Measurements from ENCODE around the gene TLCD1.

Gene TLCD1

DNA sequence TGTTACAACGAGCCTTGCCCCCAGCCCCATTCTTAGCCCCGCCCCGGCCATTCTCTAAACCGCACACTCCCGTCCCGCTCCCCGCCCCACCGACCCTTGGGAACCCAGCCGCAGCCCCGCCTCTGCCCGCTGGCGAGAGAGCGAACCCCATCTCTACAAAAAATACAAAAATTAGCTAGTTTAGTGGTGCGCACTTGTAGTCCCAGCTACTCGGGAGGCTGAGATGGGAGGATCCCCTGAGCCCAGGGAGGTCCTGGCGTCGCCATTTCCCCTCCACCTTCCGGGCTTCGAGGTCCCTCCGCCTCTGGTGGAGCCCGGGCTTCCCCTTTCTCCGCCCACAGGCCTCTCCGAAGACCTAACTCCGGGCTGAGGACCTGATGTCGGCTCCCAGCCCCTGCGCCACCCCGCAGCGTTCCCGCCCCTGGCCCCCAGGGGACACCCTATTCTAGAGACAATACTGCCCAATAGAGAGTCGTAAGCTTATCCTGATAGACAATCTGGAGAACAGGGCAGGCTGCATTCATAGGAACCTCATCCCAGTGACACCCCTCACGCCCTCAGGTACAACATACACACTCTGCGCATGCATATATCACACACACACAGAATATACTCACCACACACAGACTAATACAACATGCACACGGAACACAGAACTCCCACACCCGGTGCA, 13.9 kb downstream of the TLCD1 start:
- peaks cover 0 to 8% of the 10 kb centered on the region in 2 donors for H3K36me3 ChIP-seq (ENCODE audit: control insufficient read depth in 1 of 2, insufficient read depth in 2 of 2, low read length in 2 of 2)
- no peak overlapping the region for H3K27ac ChIP-seq (ENCODE audit: low read depth, low read length)
- peak overlapping the region; percentile 50 to 77 for H3K9ac ChIP-seq (ENCODE audit: low read depth in 1 of 2, low read length in 2 of 2)
- H3K4me1 ChIP-seq (ENCODE audit: control insufficient read depth in 1 of 2, insufficient read depth in 2 of 2, low read length in 2 of 2) = peaks cover 11 to 23% of the 10 kb centered on the region in 2 donors
- H3K9me3 ChIP-seq (ENCODE audit: control insufficient read depth in 1 of 2, low read length in 2 of 2) = no peaks in the 10 kb centered on the region
- peak overlapping the region; percentile 64 to 69 for H3K4me3 ChIP-seq (ENCODE audit: low read depth in 1 of 2, low read length in 2 of 2)
- H3K27me3 ChIP-seq (ENCODE audit: control insufficient read depth in 1 of 2, insufficient read depth in 2 of 2, low read length in 2 of 2) = no peaks in the 10 kb centered on the region

DNA sequence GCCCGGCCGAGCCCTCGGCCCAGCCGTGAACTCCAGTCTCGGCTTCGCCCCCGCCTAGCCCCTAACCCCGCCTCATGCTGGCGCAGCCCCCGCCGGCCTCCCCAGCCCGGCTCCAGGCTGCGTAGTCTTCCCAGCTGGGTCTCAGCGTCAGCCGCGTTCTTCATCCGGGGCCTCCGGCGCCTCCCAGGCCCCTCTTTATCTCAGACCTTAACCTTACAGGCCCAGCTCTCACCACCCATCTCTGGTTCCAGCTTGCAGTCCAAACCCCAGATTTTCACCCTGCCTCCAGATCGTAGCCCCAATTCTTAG, 14.4 kb downstream of the TLCD1 start, which contains the start of gene PROCA1:
TSS of gene PROCA1 (minus strand) at position 166 of the 309 bp plus-strand sequence. CDS start 228 bp downstream, outside the sequence.
- Histone ChIP-seq H3K4me3 (ENCODE audit: low read depth in 1 of 2, low read length in 2 of 2) (peak within 1 kb of the TSS; percentile 64 to 69), H3K27me3 (ENCODE audit: control insufficient read depth in 1 of 2, insufficient read depth in 2 of 2, low read length in 2 of 2) (no peaks in the 10 kb centered on the region), H3K9ac (ENCODE audit: low read depth in 1 of 2, low read length in 2 of 2) (peak within 1 kb of the TSS; percentile 50 to 83), H3K4me1 (ENCODE audit: control insufficient read depth in 1 of 2, insufficient read depth in 2 of 2, low read length in 2 of 2) (peaks cover 9 to 22% of the 10 kb centered on the region in 2 donors), H3K27ac (ENCODE audit: low read depth, low read length) (peak within 1 kb of the TSS; percentile 84), H3K9me3 (ENCODE audit: control insufficient read depth in 1 of 2, low read length in 2 of 2) (no peaks in the 10 kb centered on the region), H3K36me3 (ENCODE audit: control insufficient read depth in 1 of 2, insufficient read depth in 2 of 2, low read length in 2 of 2) (peaks cover 0 to 8% of the 10 kb centered on the region in 2 donors)

DNA sequence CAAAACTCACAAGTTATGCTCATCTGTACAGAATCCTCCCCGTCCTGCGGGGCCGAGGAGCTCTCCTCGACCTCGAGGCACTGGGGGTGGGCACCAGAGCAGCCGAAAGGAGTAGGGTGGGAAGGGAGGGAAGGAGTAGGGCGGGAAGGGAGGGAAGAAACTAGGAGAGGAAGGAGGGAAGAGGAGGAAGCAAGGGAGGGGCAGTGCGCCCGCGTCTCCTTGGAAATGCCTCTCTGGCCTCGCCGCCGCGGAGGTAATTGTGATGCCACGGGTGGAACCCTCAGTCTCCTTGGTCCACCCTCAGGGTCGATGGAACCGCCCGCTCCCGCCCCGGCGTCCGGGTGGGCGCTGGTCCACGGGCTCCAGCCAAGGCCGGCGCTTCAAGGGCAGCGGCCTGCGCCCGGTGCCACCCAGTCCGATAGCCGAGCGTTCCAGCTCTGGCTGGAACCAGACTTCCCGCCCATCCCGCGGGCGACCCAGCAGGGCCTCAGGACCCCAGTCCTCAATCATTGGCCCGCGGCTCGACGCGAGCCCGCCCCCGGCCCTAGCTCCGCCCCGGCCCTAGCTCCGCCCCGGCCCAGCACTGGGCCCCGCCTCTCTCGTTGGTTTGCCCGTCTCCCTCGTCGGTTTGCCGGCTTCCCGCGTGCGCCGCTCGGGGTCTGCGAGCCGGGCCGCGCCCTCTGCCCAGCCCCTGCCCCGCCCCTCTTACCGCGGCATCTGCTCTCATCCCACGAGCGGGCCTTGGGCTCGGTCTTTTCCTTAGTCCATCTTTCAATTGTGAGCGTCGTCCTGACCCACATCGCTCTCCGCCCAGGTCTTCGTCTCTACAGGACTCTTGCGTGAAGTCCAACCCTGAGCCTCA, 14.9 kb downstream of the TLCD1 start:
- H3K36me3 ChIP-seq (ENCODE audit: control insufficient read depth in 1 of 2, insufficient read depth in 2 of 2, low read length in 2 of 2) = peaks cover 0 to 8% of the 10 kb centered on the region in 2 donors
- peak overlapping the region; percentile 50 to 83 for H3K9ac ChIP-seq (ENCODE audit: low read depth in 1 of 2, low read length in 2 of 2)
- H3K9me3 ChIP-seq (ENCODE audit: control insufficient read depth in 1 of 2, low read length in 2 of 2) = no peaks in the 10 kb centered on the region
- H3K27ac ChIP-seq (ENCODE audit: low read depth, low read length) = peak overlapping the region; percentile 84
- peak overlapping the region; percentile 64 to 69 for H3K4me3 ChIP-seq (ENCODE audit: low read depth in 1 of 2, low read length in 2 of 2)
- peaks cover 8 to 21% of the 10 kb centered on the region in 2 donors for H3K4me1 ChIP-seq (ENCODE audit: control insufficient read depth in 1 of 2, insufficient read depth in 2 of 2, low read length in 2 of 2)
- H3K27me3 ChIP-seq (ENCODE audit: control insufficient read depth in 1 of 2, insufficient read depth in 2 of 2, low read length in 2 of 2) = no peaks in the 10 kb centered on the region

GRCh38 chr17:28707339-28707720, 18.7 kb downstream of the TLCD1 start:
- Histone ChIP-seq H3K4me3 (ENCODE audit: low read depth in 1 of 2, low read length in 2 of 2) (no peak overlapping the region), H3K4me1 (ENCODE audit: control insufficient read depth in 1 of 2, insufficient read depth in 2 of 2, low read length in 2 of 2) (peaks cover 12 to 19% of the 10 kb centered on the region in 2 donors), H3K9me3 (ENCODE audit: control insufficient read depth in 1 of 2, low read length in 2 of 2) (no peaks in the 10 kb centered on the region), H3K9ac (ENCODE audit: low read depth in 1 of 2, low read length in 2 of 2) (no peak overlapping the region), H3K27ac (ENCODE audit: low read depth, low read length) (no peak overlapping the region), H3K27me3 (ENCODE audit: control insufficient read depth in 1 of 2, insufficient read depth in 2 of 2, low read length in 2 of 2) (no peaks in the 10 kb centered on the region), H3K36me3 (ENCODE audit: control insufficient read depth in 1 of 2, insufficient read depth in 2 of 2, low read length in 2 of 2) (peaks cover 13 to 24% of the 10 kb centered on the region in 2 donors)

DNA sequence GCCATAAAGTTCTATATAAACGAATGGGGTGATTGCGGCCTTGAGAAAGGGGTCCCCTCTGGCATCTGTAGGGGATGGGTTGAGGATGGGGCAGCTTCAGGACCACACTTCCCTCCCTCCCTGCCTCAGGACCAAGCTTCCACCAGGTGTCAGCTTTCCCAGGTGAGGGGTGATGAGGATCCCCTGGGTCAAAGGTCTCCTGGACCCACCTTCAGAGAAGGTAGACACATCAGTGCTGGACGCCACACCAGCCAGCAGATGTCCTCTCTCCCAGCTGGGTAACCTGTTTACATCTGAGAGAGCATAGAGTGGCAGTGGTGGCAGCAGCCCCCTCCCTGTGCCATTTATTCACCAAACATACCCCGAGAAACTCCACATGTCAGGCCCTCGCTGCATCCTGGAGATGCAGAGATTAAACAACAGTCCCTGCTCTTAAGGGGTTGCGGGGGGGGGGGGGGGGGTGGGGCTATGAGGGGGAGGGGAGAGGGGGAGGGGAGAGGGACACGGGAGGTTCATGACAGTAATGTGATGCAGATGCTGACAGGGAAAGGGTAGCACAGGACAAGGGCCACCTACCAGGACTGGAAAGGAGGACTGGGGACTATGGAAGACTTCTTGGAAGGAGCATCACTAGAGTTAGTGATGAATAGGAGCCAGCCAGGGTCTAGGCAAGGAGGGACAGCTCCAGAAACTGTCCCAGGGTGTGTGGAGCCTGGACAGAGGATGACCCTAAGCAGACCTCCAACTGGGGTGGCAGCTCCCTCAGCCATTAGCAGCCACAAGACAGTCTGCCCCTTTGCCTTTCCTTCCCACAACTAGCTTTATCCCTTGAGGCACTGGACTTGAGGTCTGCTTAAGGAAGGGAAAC, 19.3 kb downstream of the TLCD1 start:
- no peak overlapping the region for H3K4me3 ChIP-seq (ENCODE audit: low read depth in 1 of 2, low read length in 2 of 2)
- H3K36me3 ChIP-seq (ENCODE audit: control insufficient read depth in 1 of 2, insufficient read depth in 2 of 2, low read length in 2 of 2) = peaks cover 19 to 31% of the 10 kb centered on the region in 2 donors
- no peak overlapping the region for H3K9ac ChIP-seq (ENCODE audit: low read depth in 1 of 2, low read length in 2 of 2)
- H3K9me3 ChIP-seq (ENCODE audit: control insufficient read depth in 1 of 2, low read length in 2 of 2) = no peaks in the 10 kb centered on the region
- H3K4me1 ChIP-seq (ENCODE audit: control insufficient read depth in 1 of 2, insufficient read depth in 2 of 2, low read length in 2 of 2) = peaks cover 12 to 16% of the 10 kb centered on the region in 2 donors
- H3K27me3 ChIP-seq (ENCODE audit: control insufficient read depth in 1 of 2, insufficient read depth in 2 of 2, low read length in 2 of 2) = no peaks in the 10 kb centered on the region
- H3K27ac ChIP-seq (ENCODE audit: low read depth, low read length) = no peak overlapping the region

- H3K36me3 ChIP-seq (ENCODE audit: control insufficient read depth in 1 of 2, insufficient read depth in 2 of 2, low read length in 2 of 2) = peaks cover 28 to 39% of the 10 kb centered on the region in 2 donors
- H3K27ac ChIP-seq (ENCODE audit: low read depth, low read length) = no peak overlapping the region
- no peak overlapping the region for H3K9ac ChIP-seq (ENCODE audit: low read depth in 1 of 2, low read length in 2 of 2)
- no peaks in the 10 kb centered on the region for H3K27me3 ChIP-seq (ENCODE audit: control insufficient read depth in 1 of 2, insufficient read depth in 2 of 2, low read length in 2 of 2)
- H3K4me3 ChIP-seq (ENCODE audit: low read depth in 1 of 2, low read length in 2 of 2) = no peak overlapping the region
- H3K9me3 ChIP-seq (ENCODE audit: control insufficient read depth in 1 of 2, low read length in 2 of 2) = no peaks in the 10 kb centered on the region
- peaks cover 12 to 13% of the 10 kb centered on the region in 2 donors for H3K4me1 ChIP-seq (ENCODE audit: control insufficient read depth in 1 of 2, insufficient read depth in 2 of 2, low read length in 2 of 2)
Measured at GRCh38 chr17:28705728-28706334, 20.2 kb downstream of the TLCD1 start.

DNA sequence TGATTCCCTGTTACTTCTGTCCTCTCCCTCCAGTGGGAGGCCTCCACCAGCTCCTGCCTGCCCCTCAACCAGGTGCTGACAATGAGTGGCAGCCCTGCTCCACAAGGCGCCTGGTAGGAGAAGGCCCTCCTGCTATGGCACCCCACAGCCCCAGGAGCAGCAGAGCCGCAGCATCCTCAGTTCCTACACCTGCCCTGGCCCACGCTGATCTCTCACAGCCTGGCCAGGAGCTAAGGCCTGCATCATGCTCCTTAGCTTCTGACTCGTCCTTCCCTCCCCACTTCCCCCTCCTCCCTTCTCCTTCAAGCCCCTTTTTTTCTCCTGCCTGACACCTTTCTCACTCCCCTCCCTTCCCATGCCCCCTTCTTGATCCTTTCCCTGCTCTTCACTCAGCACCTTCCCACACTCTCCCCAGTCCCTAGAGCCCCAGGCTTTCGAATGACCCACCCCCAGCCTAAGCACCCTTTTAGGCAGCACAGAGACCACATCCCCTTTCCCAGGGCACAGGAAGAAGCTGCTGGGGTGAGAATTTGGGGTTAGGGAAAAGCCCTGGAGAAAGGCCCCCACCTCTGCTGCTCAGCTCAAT, 20.9 kb downstream of the TLCD1 start:
- Histone ChIP-seq H3K4me3 (ENCODE audit: low read depth in 1 of 2, low read length in 2 of 2) (no peak overlapping the region), H3K4me1 (ENCODE audit: control insufficient read depth in 1 of 2, insufficient read depth in 2 of 2, low read length in 2 of 2) (peaks cover 17 to 18% of the 10 kb centered on the region in 2 donors), H3K27ac (ENCODE audit: low read depth, low read length) (no peak overlapping the region), H3K9ac (ENCODE audit: low read depth in 1 of 2, low read length in 2 of 2) (no peak overlapping the region), H3K36me3 (ENCODE audit: control insufficient read depth in 1 of 2, insufficient read depth in 2 of 2, low read length in 2 of 2) (peaks cover 34 to 46% of the 10 kb centered on the region in 2 donors), H3K9me3 (ENCODE audit: control insufficient read depth in 1 of 2, low read length in 2 of 2) (no peaks in the 10 kb centered on the region), H3K27me3 (ENCODE audit: control insufficient read depth in 1 of 2, insufficient read depth in 2 of 2, low read length in 2 of 2) (no peaks in the 10 kb centered on the region)

GRCh38 chr17:28704219-28704858, 21.7 kb downstream of the TLCD1 start:
- Histone ChIP-seq H3K9me3 (ENCODE audit: control insufficient read depth in 1 of 2, low read length in 2 of 2) (no peaks in the 10 kb centered on the region), H3K4me3 (ENCODE audit: low read depth in 1 of 2, low read length in 2 of 2) (no peak overlapping the region), H3K27ac (ENCODE audit: low read depth, low read length) (no peak overlapping the region), H3K4me1 (ENCODE audit: control insufficient read depth in 1 of 2, insufficient read depth in 2 of 2, low read length in 2 of 2) (peaks cover 21% of the 10 kb centered on the region in 2 donors), H3K9ac (ENCODE audit: low read depth in 1 of 2, low read length in 2 of 2) (no peak overlapping the region), H3K27me3 (ENCODE audit: control insufficient read depth in 1 of 2, insufficient read depth in 2 of 2, low read length in 2 of 2) (no peaks in the 10 kb centered on the region), H3K36me3 (ENCODE audit: control insufficient read depth in 1 of 2, insufficient read depth in 2 of 2, low read length in 2 of 2) (peaks cover 43 to 54% of the 10 kb centered on the region in 2 donors)
